K562 (cell line): ENCODE measurements around the gene GALNS. TPM values are rescaled to one million over a fixed set of nuclear protein-coding genes. Genes with fewer than 3 reads are reported as not detected.
A peak's percentile ranks its signal among the peaks of the same experiment; 100 is the strongest.

ENCODE experiments used
- ATAC-seq: fragments of 200-7000 bp; cut with Tn5 transposase; 3 replicates; pipeline ENCODE4 v1.9.1; 2020; ENCODE audit warnings: moderate library complexity
- BruUV-seq: library from RNA; stranded (reverse); fragments of 400-500 nt; replicated peaks from 2 replicates; lab custom pipeline; 2021; lab: Mats Ljungman, UMichigan
- CTCF ChIA-PET: fragments of 300-600 bp; formaldehyde crosslinking; extraction: SDS; loops from one replicate; lab custom pipeline; 2021; ENCODE audit warnings: low intra/inter-chr PET ratio; lab: Yijun Ruan, JAX
- POLR2A ChIA-PET: fragments of 300-600, 350-650 bp; sonication (Branson Sonifier 250); formaldehyde crosslinking; extraction: SDS; loops from one replicate; lab custom pipeline; 2021; ENCODE audit warnings: antibody characterized with exemption, inconsistent platforms; lab: Yijun Ruan, JAX
- DNase-seq, 4 experiments: peaks; one replicate each; pipeline versions ENCODE4 v3.0.0 to v3.0.0-alpha.2; 2011 to 2018; ENCODE audit warnings: low spot score in 3 of 4, mixed read lengths in 3 of 4; ENCODE audit errors: extremely low read depth in 1 of 4
- FAIRE-seq: peaks from 2 replicates; lab custom pipeline; 2011; peaks lifted over from hg19 to GRCh38; lab: Jason Lieb, UNC
- H2AFZ ChIP-seq: 2 replicates; pipeline ENCODE4 v1.6.0; 2011; ENCODE audit warnings: low read depth, low read length, control low read depth, inconsistent platforms
- H3K27ac ChIP-seq: fragments of 200-600 bp; 3 replicates; pipeline ENCODE4 v1.8.0; 2011; ENCODE audit warnings: low read depth, mild to moderate bottlenecking, control low read depth, inconsistent platforms, low read length, moderate library complexity, mixed read lengths; ENCODE audit errors: extremely low read depth
- H3K27me3 ChIP-seq, 2 experiments: fragments of 300-600 bp in 1 of 2; 2 replicates in 1 of 2; 3 replicates in 1 of 2; pipeline versions ENCODE4 v1.6.0 to v1.8.0; 2011; ENCODE audit warnings: inconsistent platforms in 2 of 2, low read length in 2 of 2, mild to moderate bottlenecking in 1 of 2, mixed read lengths in 1 of 2, moderate library complexity in 1 of 2; ENCODE audit not compliant: control insufficient read depth in 2 of 2, insufficient read depth in 2 of 2
- H3K36me3 ChIP-seq: fragments of 300-600 bp; 3 replicates; pipeline ENCODE4 v1.8.0; 2011; ENCODE audit warnings: mild to moderate bottlenecking, low read length, inconsistent platforms; ENCODE audit not compliant: control insufficient read depth, insufficient read depth
- H3K4me1 ChIP-seq, 2 experiments: fragments of 200-600 bp in 1 of 2; replicated peaks in 1 of 2; 2 replicates in 1 of 2; 3 replicates in 1 of 2; pipeline versions ENCODE4 v1.5.1 to v1.8.0; 2011; ENCODE audit warnings: inconsistent platforms in 2 of 2, low read length in 2 of 2, mild to moderate bottlenecking in 1 of 2, mixed read lengths in 1 of 2, moderate library complexity in 1 of 2; ENCODE audit not compliant: control insufficient read depth in 2 of 2, insufficient read depth in 2 of 2
- H3K4me2 ChIP-seq: 2 replicates; pipeline ENCODE4 v1.6.1; 2011; ENCODE audit warnings: low read length, control low read depth, inconsistent platforms, mixed read lengths; ENCODE audit not compliant: insufficient read depth
- H3K4me3 ChIP-seq: fragments of 200-600 bp; sonication (generic), shearing (Covaris generic); 2 replicates; pipeline ENCODE4 v1.5.1; 2016; ENCODE audit warnings: control low read depth, inconsistent platforms
- H3K79me2 ChIP-seq: fragments of 200-600 bp; 3 replicates; pipeline ENCODE4 v1.8.0; 2011; ENCODE audit warnings: low read length, inconsistent platforms; ENCODE audit not compliant: control insufficient read depth, insufficient read depth
- H3K9ac ChIP-seq, 2 experiments: 2 replicates each; pipeline versions ENCODE4 v1.6.0 to v1.6.1; 2011; ENCODE audit warnings: low read depth in 2 of 2, low read length in 2 of 2, control low read depth in 1 of 2, inconsistent platforms in 1 of 2, mild to moderate bottlenecking in 1 of 2, mixed read lengths in 1 of 2; ENCODE audit not compliant: insufficient read depth in 1 of 2
- H3K9me1 ChIP-seq: one replicate; pipeline ENCODE4 v1.6.0; 2011; ENCODE audit warnings: inconsistent platforms, mild to moderate bottlenecking, low read length, moderate library complexity; ENCODE audit not compliant: control insufficient read depth, insufficient read depth
- H3K9me3 ChIP-seq: replicated peaks from 2 replicates; pipeline ENCODE4 v1.5.1; 2011; ENCODE audit warnings: low read depth, low read length, inconsistent platforms; ENCODE audit not compliant: control insufficient read depth, insufficient read depth
- H4K20me1 ChIP-seq: replicated peaks from 2 replicates; pipeline ENCODE4 v1.6.1; 2011; ENCODE audit warnings: low read length, inconsistent platforms, mixed read lengths; ENCODE audit not compliant: control insufficient read depth, insufficient read depth
- ARID1B ChIP-seq: fragments of 450-650 bp; IDR thresholded peaks from 2 replicates; pipeline ENCODE4 v1.6.1; 2016; ENCODE audit warnings: antibody characterized with exemption, mild to moderate bottlenecking, inconsistent platforms
- CBFA2T3 ChIP-seq: fragments of 450-650 bp; IDR thresholded peaks from 2 replicates; pipeline ENCODE4 v1.6.1; 2017
- EZH2 ChIP-seq: IDR thresholded peaks from 2 replicates; pipeline ENCODE4 v1.6.1; 2012; ENCODE audit warnings: low read depth, mild to moderate bottlenecking, inconsistent platforms, low read length, borderline replicate concordance
- HDAC8 ChIP-seq: fragments of 450-650 bp; IDR thresholded peaks from 2 replicates; pipeline ENCODE4 v1.6.1; 2016; ENCODE audit warnings: mild to moderate bottlenecking, missing genetic modification characterization, moderate library complexity, missing compliant biosample characterization
- IRF1 ChIP-seq: sonication (generic); formaldehyde crosslinking; IDR thresholded peaks from 2 replicates; pipeline ENCODE4 v1.8.0; 2022; ENCODE audit warnings: missing genetic modification reagents, mild to moderate bottlenecking, borderline replicate concordance
- KDM5B ChIP-seq: fragments of 200-600 bp; sonication (generic); IDR thresholded peaks from 2 replicates; pipeline ENCODE4 v1.6.1; 2012; ENCODE audit warnings: low read depth, mild to moderate bottlenecking, moderate library complexity, low read length, control low read depth, inconsistent platforms; ENCODE audit not compliant: insufficient replicate concordance
- L3MBTL2 ChIP-seq: fragments of 450-650 bp; IDR thresholded peaks from 2 replicates; pipeline ENCODE4 v1.6.1; 2016; ENCODE audit warnings: mild to moderate bottlenecking, moderate library complexity
- MBD1 ChIP-seq: fragments of 250-450 bp; sonication (Bioruptor Pico); IDR thresholded peaks from 2 replicates; pipeline ENCODE4 v1.8.0; 2022; ENCODE audit warnings: inconsistent platforms
- NFYB ChIP-seq: IDR thresholded peaks from 2 replicates; pipeline ENCODE4 v1.6.1; 2011; ENCODE audit warnings: mild to moderate bottlenecking, moderate library complexity; ENCODE audit not compliant: insufficient read length; ENCODE audit errors: extremely low read depth
- SIN3B ChIP-seq: fragments of 450-650 bp; IDR thresholded peaks from 2 replicates; pipeline ENCODE4 v1.6.1; 2017; ENCODE audit warnings: low read depth, mild to moderate bottlenecking, moderate library complexity
- SRF ChIP-seq, 2 experiments: fragments of 250-450, 450-650 bp in 1 of 2; sonication (Bioruptor Pico) in 1 of 2; sonication (generic) in 1 of 2; formaldehyde crosslinking; IDR thresholded peaks; 2 replicates each; pipeline versions ENCODE4 v1.5.0 to v1.5.1; 2020 to 2022; ENCODE audit warnings: mild to moderate bottlenecking in 1 of 2, missing genetic modification reagents in 1 of 2
- YBX1 ChIP-seq: fragments of 450-650 bp; IDR thresholded peaks from 2 replicates; pipeline ENCODE4 v1.7.1; 2016; ENCODE audit warnings: mild to moderate bottlenecking
- ZFX ChIP-seq: sonication (generic); formaldehyde crosslinking; IDR thresholded peaks from 2 replicates; pipeline ENCODE4 v1.8.0; 2022; ENCODE audit warnings: mild to moderate bottlenecking, missing genetic modification reagents, moderate library complexity
- ZNF696 ChIP-seq: fragments of 250-450 bp; sonication (Bioruptor Pico); conservative IDR thresholded peaks from 2 replicates; pipeline ENCODE4 v1.4.0; 2020; ENCODE audit warnings: mild to moderate bottlenecking, moderate library complexity
- WGBS: fragments of 100-300 bp; shearing (Covaris generic); methylation state at CpG from one replicate; pipeline ENCODE4 v1.1.6; 2016; ENCODE audit warnings: low coverage, mixed read lengths; ENCODE audit not compliant: insufficient coverage; ENCODE audit errors: missing lambda C conversion rate; 5-methylcytosine and 5-hydroxymethylcytosine counted together
- in situ Hi-C: fragments of 300-500 bp; cut with MboI; formaldehyde crosslinking; loops from 4 replicates; pipeline ENCODE4 v1.15.0; 2018; ENCODE audit warnings: inconsistent platforms, mixed read lengths
- intact Hi-C: fragments of 100-400 bp; cut with micrococcal nuclease; formaldehyde crosslinking; loops from 2 replicates; pipeline ENCODE4 v1.14.2; 2022
- polyA plus RNA-seq, 8 experiments: library from polyadenylated mRNA; depleted of rRNA in 4 of 8; stranded (reverse) in 5 of 8; unstranded in 3 of 8; fragments of >200 nt; fragmentation: Nextera tagmentation in 2 of 8; fragmentation: Illumina TruSeq in 1 of 8; extraction: Ambion mirVana in 2 of 8; extraction: Trizol in 1 of 8; gene quantifications; 2 replicates each; pipeline versions ENCODE4 v1.2.1 to v1.2.3, GENCODE V29; 2011 to 2014; ENCODE audit warnings: inconsistent platforms in 1 of 8, missing spikeins in 1 of 8
- total RNA-seq, 7 experiments: library from RNA; depleted of rRNA in 6 of 7; stranded (reverse); fragments of >200 nt in 6 of 7; fragmentation: Illumina TruSeq in 2 of 7; extraction: Trizol in 2 of 7; gene quantifications; 2 replicates each; pipeline versions ENCODE4 v1.2.1 to v1.2.3, GENCODE V29; 2011 to 2021; ENCODE audit warnings: low replicate concordance in 1 of 7
- TF ChIP-seq, protein P1 (sequence below): fragments of 250-450 bp; sonication (Bioruptor Pico); IDR thresholded peaks from 2 replicates; pipeline ENCODE4 v1.4.0; 2020; ENCODE audit warnings: borderline replicate concordance
- TF ChIP-seq, protein P2 (sequence below): fragments of 250-450 bp; sonication (Bioruptor Pico); IDR thresholded peaks from 2 replicates; pipeline ENCODE4 v1.5.0; 2020; ENCODE audit warnings: mild to moderate bottlenecking, borderline replicate concordance

Gene GALNS
- total and polyA plus RNA-seq, 9 of the 15 experiments (the other 6 are each of a cell fraction or from before 2014, with no cell fraction given), result 0.38 to 13.2 (median 4.3) TPM

DNA sequence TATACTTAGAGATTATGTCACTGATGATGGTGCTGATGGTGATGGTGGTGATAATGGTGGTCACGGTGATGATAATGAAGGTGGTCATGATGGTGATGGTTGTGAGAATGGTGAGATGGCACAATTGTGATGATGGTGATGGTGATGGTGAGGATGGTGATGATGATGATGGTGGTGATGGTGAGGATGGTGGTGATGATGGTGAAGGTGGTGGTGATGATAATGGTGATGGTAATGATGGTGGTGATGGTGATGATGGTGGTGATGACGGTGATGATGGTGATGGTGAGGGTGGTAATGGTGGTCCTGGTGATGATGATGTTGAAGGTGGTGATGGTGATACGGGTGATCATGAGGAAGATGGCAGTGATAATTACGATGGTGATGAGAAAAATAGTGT lies 58.7 kb downstream of the GALNS start (continued):
- no peak for TF ChIP-seq MBD1 (CRISPR knock-in tag)
- TF ChIP-seq KDM5B, result no peak
- TF ChIP-seq SRF (CRISPR knock-in tag; IDR thresholded peaks at IDR 0.05), result no peak
- TF ChIP-seq ZFX (CRISPR knock-in tag), result no peak
- no peak for TF ChIP-seq IRF1
- no peak for TF ChIP-seq EZH2
- 0 out of 2 replicates have a peak, but pooled peaks have one; percentile 8 for TF ChIP-seq ARID1B
- TF ChIP-seq YBX1, result 0 out of 2 replicates have a peak, but pooled peaks have one; percentile 18

- H3K4me3 ChIP-seq, result no peak overlapping the region
- no peak for FAIRE-seq
- 76% methylated on average over 3 of the region's 4 CpGs for WGBS
- DNase-seq, result no peak
- H3K36me3 ChIP-seq, result peaks cover 2% of the 10 kb centered on the region; the same call in 2 of the 3 replicates
- H2AFZ ChIP-seq, result no peak overlapping the region
- H3K9me1 ChIP-seq, result no peaks in the 10 kb centered on the region
- H3K27ac ChIP-seq, result no peak overlapping the region
- intact Hi-C loops, result no loop called here
- H3K4me1 ChIP-seq, result peaks cover 25 to 45% of the 10 kb centered on the region in 2 experiments
- in situ Hi-C loops, result no loop called here
- no peaks in the 10 kb centered on the region; the same call in 1 of the 2 replicates for H3K9me3 ChIP-seq
- no peak overlapping the region for H3K9ac ChIP-seq
- H4K20me1 ChIP-seq, result no peaks in the 10 kb centered on the region
- ChIA-PET POLR2A (interaction anchor here (0.8 kb wide), 1 partner anchor 38 kb away, joined by 4 read pairs; no protein-coding TSS in a partner anchor), CTCF (no interaction called here)
- no peaks in the 10 kb centered on the region for H3K27me3 ChIP-seq
- no peak overlapping the region for H3K4me2 ChIP-seq
- H3K79me2 ChIP-seq, result peaks cover 10% of the 10 kb centered on the region
- no peak for ATAC-seq
- BruUV-seq, result no TSS peak
- TF ChIP-seq HDAC8 (tag), result no peak
- TF ChIP-seq L3MBTL2, result no peak
- TF ChIP-seq, protein P1, sequence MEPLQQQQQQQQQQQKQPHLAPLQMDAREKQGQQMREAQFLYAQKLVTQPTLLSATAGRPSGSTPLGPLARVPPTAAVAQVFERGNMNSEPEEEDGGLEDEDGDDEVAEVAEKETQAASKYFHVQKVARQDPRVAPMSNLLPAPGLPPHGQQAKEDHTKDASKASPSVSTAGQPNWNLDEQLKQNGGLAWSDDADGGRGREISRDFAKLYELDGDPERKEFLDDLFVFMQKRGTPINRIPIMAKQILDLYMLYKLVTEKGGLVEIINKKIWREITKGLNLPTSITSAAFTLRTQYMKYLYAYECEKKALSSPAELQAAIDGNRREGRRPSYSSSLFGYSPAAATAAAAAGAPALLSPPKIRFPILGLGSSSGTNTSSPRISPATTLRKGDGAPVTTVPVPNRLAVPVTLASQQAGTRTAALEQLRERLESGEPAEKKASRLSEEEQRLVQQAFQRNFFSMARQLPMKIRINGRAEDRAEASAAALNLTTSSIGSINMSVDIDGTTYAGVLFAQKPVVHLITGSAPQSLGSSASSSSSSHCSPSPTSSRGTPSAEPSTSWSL (CRISPR knock-in tag), result no peak
- TF ChIP-seq, protein P2, sequence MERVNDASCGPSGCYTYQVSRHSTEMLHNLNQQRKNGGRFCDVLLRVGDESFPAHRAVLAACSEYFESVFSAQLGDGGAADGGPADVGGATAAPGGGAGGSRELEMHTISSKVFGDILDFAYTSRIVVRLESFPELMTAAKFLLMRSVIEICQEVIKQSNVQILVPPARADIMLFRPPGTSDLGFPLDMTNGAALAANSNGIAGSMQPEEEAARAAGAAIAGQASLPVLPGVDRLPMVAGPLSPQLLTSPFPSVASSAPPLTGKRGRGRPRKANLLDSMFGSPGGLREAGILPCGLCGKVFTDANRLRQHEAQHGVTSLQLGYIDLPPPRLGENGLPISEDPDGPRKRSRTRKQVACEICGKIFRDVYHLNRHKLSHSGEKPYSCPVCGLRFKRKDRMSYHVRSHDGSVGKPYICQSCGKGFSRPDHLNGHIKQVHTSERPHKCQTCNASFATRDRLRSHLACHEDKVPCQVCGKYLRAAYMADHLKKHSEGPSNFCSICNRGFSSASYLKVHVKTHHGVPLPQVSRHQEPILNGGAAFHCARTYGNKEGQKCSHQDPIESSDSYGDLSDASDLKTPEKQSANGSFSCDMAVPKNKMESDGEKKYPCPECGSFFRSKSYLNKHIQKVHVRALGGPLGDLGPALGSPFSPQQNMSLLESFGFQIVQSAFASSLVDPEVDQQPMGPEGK (CRISPR knock-in tag), result no peak
- TF ChIP-seq NFYB, result no peak
- no peak for TF ChIP-seq CBFA2T3
- no peak for TF ChIP-seq SIN3B
- TF ChIP-seq ZNF696 (CRISPR knock-in tag), result no peak
These were observed 60.5 kb downstream of the GALNS start for GRCh38 chr16:88796278-88796677.
